GM12873 (cell line): ENCODE measurements around the gene SCCPDH.

ENCODE experiments used
- CTCF ChIP-seq: IDR thresholded peaks from 2 replicates; pipeline ENCODE4 v1.5.1; 2012; ENCODE audit warnings: low read depth, mild to moderate bottlenecking, moderate library complexity, low read length, control low read depth; ENCODE audit not compliant: insufficient read depth; ENCODE audit errors: missing control alignments

SCCPDH gene

GRCh38 chr1:246785494-246786111 is 61.4 kb downstream of the SCCPDH start:
- TF ChIP-seq CTCF: no peak

- no peak for TF ChIP-seq CTCF
Observed at GRCh38 chr1:246786606-246787238, 62.5 kb downstream of the SCCPDH start.

GRCh38 chr1:246787781-246788513 is 63.7 kb downstream of the SCCPDH start:
- no peak for TF ChIP-seq CTCF

GRCh38 chr1:246788895-246789338 is 64.7 kb downstream of the SCCPDH start:
- no peak for TF ChIP-seq CTCF

GRCh38 chr1:246789454-246790339 is 65.5 kb downstream of the SCCPDH start:
- TF ChIP-seq CTCF: no peak

GRCh38 chr1:246790364-246790763 is 66.2 kb downstream of the SCCPDH start:
- TF ChIP-seq CTCF: no peak
